Measurements from ENCODE around the gene LRRC75B. TPM values are rescaled to one million over a fixed set of nuclear protein-coding genes. Genes with fewer than 3 reads are reported as not detected.

LRRC75B gene
- total RNA-seq, 1 experiment from 2014 or later, result 0.86 TPM

GRCh38 chr22:24543679-24544243 lies 49.1 kb downstream of the LRRC75B start:
- ChIA-PET POLR2A (ENCODE audit: low non-redundant PET) (no interaction called here), CTCF (no interaction called here)
- H3K36me3 ChIP-seq (ENCODE audit: insufficient read depth, low read length, poor library complexity, severe bottlenecking), result peaks cover 47% of the 10 kb centered on the region
- TF ChIP-seq EZH2 (IDR thresholded peaks at IDR 0.05; ENCODE audit: borderline replicate concordance, low read depth, low read length, poor library complexity, severe bottlenecking), result no peak
- TF ChIP-seq, protein P1, sequence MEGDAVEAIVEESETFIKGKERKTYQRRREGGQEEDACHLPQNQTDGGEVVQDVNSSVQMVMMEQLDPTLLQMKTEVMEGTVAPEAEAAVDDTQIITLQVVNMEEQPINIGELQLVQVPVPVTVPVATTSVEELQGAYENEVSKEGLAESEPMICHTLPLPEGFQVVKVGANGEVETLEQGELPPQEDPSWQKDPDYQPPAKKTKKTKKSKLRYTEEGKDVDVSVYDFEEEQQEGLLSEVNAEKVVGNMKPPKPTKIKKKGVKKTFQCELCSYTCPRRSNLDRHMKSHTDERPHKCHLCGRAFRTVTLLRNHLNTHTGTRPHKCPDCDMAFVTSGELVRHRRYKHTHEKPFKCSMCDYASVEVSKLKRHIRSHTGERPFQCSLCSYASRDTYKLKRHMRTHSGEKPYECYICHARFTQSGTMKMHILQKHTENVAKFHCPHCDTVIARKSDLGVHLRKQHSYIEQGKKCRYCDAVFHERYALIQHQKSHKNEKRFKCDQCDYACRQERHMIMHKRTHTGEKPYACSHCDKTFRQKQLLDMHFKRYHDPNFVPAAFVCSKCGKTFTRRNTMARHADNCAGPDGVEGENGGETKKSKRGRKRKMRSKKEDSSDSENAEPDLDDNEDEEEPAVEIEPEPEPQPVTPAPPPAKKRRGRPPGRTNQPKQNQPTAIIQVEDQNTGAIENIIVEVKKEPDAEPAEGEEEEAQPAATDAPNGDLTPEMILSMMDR (conservative IDR thresholded peaks at IDR 0.05; ENCODE audit: low read depth, low read length), result no peak
- H3K4me3 ChIP-seq (ENCODE audit: low read depth, low read length, poor library complexity, severe bottlenecking), result no peak overlapping the region
- intact Hi-C loops (cut with micrococcal nuclease; ENCODE audit: unreplicated experiment), result no loop called here
- H3K27ac ChIP-seq (ENCODE audit: low read depth, low read length, poor library complexity, severe bottlenecking), result no peak overlapping the region
- H3K9me3 ChIP-seq (ENCODE audit: low read depth, low read length, poor library complexity, severe bottlenecking), result no peaks in the 10 kb centered on the region
- H3K27me3 ChIP-seq (replicated peaks; ENCODE audit: insufficient read depth, low read depth, low read length, poor library complexity), result no peaks in the 10 kb centered on the region
- no peaks in the 10 kb centered on the region for H3K4me1 ChIP-seq (ENCODE audit: insufficient read depth, low read length, poor library complexity, severe bottlenecking)
- no TSS peak for BruUV-seq (replicated peaks)
- DNase-seq (ENCODE audit: low spot score), result no peak

- DNase-seq (ENCODE audit: low spot score), result no peak
- ChIA-PET CTCF (no interaction called here), POLR2A (ENCODE audit: low non-redundant PET) (no interaction called here)
- intact Hi-C loops (cut with micrococcal nuclease; ENCODE audit: unreplicated experiment), result no loop called here
- H3K36me3 ChIP-seq (ENCODE audit: insufficient read depth, low read length, poor library complexity, severe bottlenecking), result peaks cover 47% of the 10 kb centered on the region
- no peak overlapping the region for H3K27ac ChIP-seq (ENCODE audit: low read depth, low read length, poor library complexity, severe bottlenecking)
- H3K4me1 ChIP-seq (ENCODE audit: insufficient read depth, low read length, poor library complexity, severe bottlenecking), result no peaks in the 10 kb centered on the region
- no peaks in the 10 kb centered on the region for H3K27me3 ChIP-seq (replicated peaks; ENCODE audit: insufficient read depth, low read depth, low read length, poor library complexity)
- no peaks in the 10 kb centered on the region for H3K9me3 ChIP-seq (ENCODE audit: low read depth, low read length, poor library complexity, severe bottlenecking)
- no peak overlapping the region for H3K4me3 ChIP-seq (ENCODE audit: low read depth, low read length, poor library complexity, severe bottlenecking)
- TF ChIP-seq, protein P1 (conservative IDR thresholded peaks at IDR 0.05; ENCODE audit: low read depth, low read length), result no peak
- no peak for TF ChIP-seq EZH2 (IDR thresholded peaks at IDR 0.05; ENCODE audit: borderline replicate concordance, low read depth, low read length, poor library complexity, severe bottlenecking)
- no TSS peak for BruUV-seq (replicated peaks)
These were observed 49.7 kb downstream of the LRRC75B start for GRCh38 chr22:24543185-24543601.

GRCh38 chr22:24542641-24543040 lies 50.2 kb downstream of the LRRC75B start:
- H3K4me1 ChIP-seq (ENCODE audit: insufficient read depth, low read length, poor library complexity, severe bottlenecking), result no peaks in the 10 kb centered on the region
- H3K36me3 ChIP-seq (ENCODE audit: insufficient read depth, low read length, poor library complexity, severe bottlenecking), result peaks cover 44% of the 10 kb centered on the region
- no peak overlapping the region for H3K4me3 ChIP-seq (ENCODE audit: low read depth, low read length, poor library complexity, severe bottlenecking)
- CTCF ChIA-PET, result no interaction called here
- H3K27me3 ChIP-seq (replicated peaks; ENCODE audit: insufficient read depth, low read depth, low read length, poor library complexity), result no peaks in the 10 kb centered on the region
- intact Hi-C loops (cut with micrococcal nuclease; ENCODE audit: unreplicated experiment), result no loop called here
- no peak for DNase-seq (ENCODE audit: low spot score)
- POLR2A ChIA-PET (ENCODE audit: low non-redundant PET), result no interaction called here
- no peak overlapping the region for H3K27ac ChIP-seq (ENCODE audit: low read depth, low read length, poor library complexity, severe bottlenecking)
- no peaks in the 10 kb centered on the region for H3K9me3 ChIP-seq (ENCODE audit: low read depth, low read length, poor library complexity, severe bottlenecking)
- TF ChIP-seq EZH2 (IDR thresholded peaks at IDR 0.05; ENCODE audit: borderline replicate concordance, low read depth, low read length, poor library complexity, severe bottlenecking), result no peak
- TF ChIP-seq, protein P1 (conservative IDR thresholded peaks at IDR 0.05; ENCODE audit: low read depth, low read length), result no peak
- no TSS peak for BruUV-seq (replicated peaks)
